Natural killer cell (primary cell): ENCODE measurements around the gene CHD6. TPM values are rescaled to one million over a fixed set of nuclear protein-coding genes. Genes with fewer than 3 reads are reported as not detected.

ENCODE experiments used
- ATAC-seq, 3 donors: fragments of 150-1000 bp in 2 of 3; fragments of 200-7000 bp in 1 of 3; cut with Tn5 transposase; 1 replicate in 1 of 3; 2 replicates in 2 of 3; pipeline ENCODE4 v1.10.0; 2021; ENCODE audit warnings: mild to moderate bottlenecking in 2 of 3, moderate library complexity in 2 of 3
- DNase-seq, 2 donors: peaks; one replicate each; pipeline versions ENCODE4 v3.0.0 to v3.0.0-alpha.2; 2013 to 2021; ENCODE audit warnings: mixed read lengths in 1 of 2
- H3K27ac ChIP-seq: one replicate; pipeline ENCODE4 v1.5.1; 2013; ENCODE audit warnings: mild to moderate bottlenecking, low read length
- H3K27me3 ChIP-seq: one replicate; pipeline ENCODE4 v1.6.1; 2013; ENCODE audit warnings: low read length; ENCODE audit not compliant: control insufficient read depth, insufficient read depth
- H3K36me3 ChIP-seq: one replicate; pipeline ENCODE4 v1.6.1; 2013; ENCODE audit warnings: low read length; ENCODE audit not compliant: control insufficient read depth, insufficient read depth
- H3K4me1 ChIP-seq: one replicate; pipeline ENCODE4 v1.6.1; 2013; ENCODE audit warnings: low read length; ENCODE audit not compliant: control insufficient read depth, insufficient read depth
- H3K4me3 ChIP-seq: one replicate; pipeline ENCODE4 v1.5.1; 2013; ENCODE audit warnings: low read length
- H3K9me3 ChIP-seq: one replicate; pipeline ENCODE4 v1.6.1; 2013; ENCODE audit warnings: low read length; ENCODE audit not compliant: control insufficient read depth, insufficient read depth
- H3K27ac Mint-ChIP-seq, 2 donors: one replicate each; pipeline ENCODE4 v1.8.0; 2022; ENCODE audit warnings: mild to moderate bottlenecking in 2 of 2, mixed read lengths in 2 of 2, moderate library complexity in 1 of 2
- H3K27me3 Mint-ChIP-seq, 2 donors: one replicate each; pipeline ENCODE4 v1.8.0; 2022; ENCODE audit warnings: low read depth in 2 of 2, mixed read lengths in 2 of 2
- H3K36me3 Mint-ChIP-seq: one replicate; pipeline ENCODE4 v1.8.0; 2022; ENCODE audit warnings: mixed read lengths
- H3K4me1 Mint-ChIP-seq, 2 donors: one replicate each; pipeline ENCODE4 v1.8.0; 2022; ENCODE audit warnings: mixed read lengths in 2 of 2
- H3K4me3 Mint-ChIP-seq: one replicate; pipeline ENCODE4 v1.8.0; 2022; ENCODE audit warnings: mild to moderate bottlenecking, moderate library complexity, mixed read lengths
- H3K9me3 Mint-ChIP-seq, 2 donors: one replicate each; pipeline ENCODE4 v1.8.0; 2022; ENCODE audit warnings: mixed read lengths in 2 of 2
- CTCF ChIP-seq: fragments of 200-600 bp; IDR thresholded peaks from one replicate; pipeline ENCODE4 v1.8.0; 2022; ENCODE audit warnings: antibody characterized with exemption
- WGBS: methylation state at CpG from one replicate; pipeline ENCODE4 v1.1.7; 2013; ENCODE audit warnings: missing lambda C conversion rate; ENCODE audit not compliant: insufficient coverage; 5-methylcytosine and 5-hydroxymethylcytosine counted together
- intact Hi-C: fragments of 100-400 bp; cut with micrococcal nuclease; formaldehyde crosslinking; loops from one replicate; pipeline ENCODE4 v1.14.2; 2022
- total RNA-seq, 4 donors: library from RNA; stranded (reverse); fragments of 120-200 nt in 1 of 4; gene quantifications; one replicate each; pipeline versions ENCODE4 v1.2.3 to v1.2.4, GENCODE V29; 2013 to 2022

Gene CHD6
- total RNA-seq, 3 donors from 2014 or later (not counting 1 experiment from before 2014, with no cell fraction given), result 82.8 to 96.6 (median 90.4) TPM

- intact Hi-C loops, result no loop called here
- ATAC-seq (no peak), DNase-seq (no peak)
- WGBS, result 78% methylated on average over 2 of the region's 6 CpGs
- Mint-ChIP-seq H3K4me3 (no peak overlapping the region), H3K4me1 (peaks cover 0 to 6% of the 10 kb centered on the region in 2 donors), H3K9me3 (no peaks in the 10 kb centered on the region), H3K27ac (no peak overlapping the region), H3K27me3 (no peaks in the 10 kb centered on the region), H3K36me3 (no peaks in the 10 kb centered on the region)
- no peaks in the 10 kb centered on the region for H3K9me3 ChIP-seq
- no peak for TF ChIP-seq CTCF
- H3K4me1 ChIP-seq, result no peaks in the 10 kb centered on the region
- no peak overlapping the region for H3K4me3 ChIP-seq
- no peaks in the 10 kb centered on the region for H3K27me3 ChIP-seq
- H3K27ac ChIP-seq, result no peak overlapping the region
- H3K36me3 ChIP-seq, result peaks cover 13% of the 10 kb centered on the region
These were observed 155.6 kb downstream of the CHD6 start for GRCh38 chr20:41462372-41463161.

GRCh38 chr20:41458761-41459160 lies 159.4 kb downstream of the CHD6 start:
- H3K4me3 ChIP-seq, result no peak overlapping the region
- H3K27ac Mint-ChIP-seq, result no peak overlapping the region
- H3K4me3 Mint-ChIP-seq, result no peak overlapping the region
- no peak overlapping the region for H3K27ac ChIP-seq
- 100% methylated on average over 2 of the region's 2 CpGs for WGBS
- H3K27me3 Mint-ChIP-seq, result no peaks in the 10 kb centered on the region
- peaks cover 0 to 6% of the 10 kb centered on the region in 2 donors for H3K4me1 Mint-ChIP-seq
- DNase-seq, result no peak
- no peak for TF ChIP-seq CTCF
- intact Hi-C loops, result no loop called here
- H3K4me1 ChIP-seq, result no peaks in the 10 kb centered on the region
- peaks cover 16% of the 10 kb centered on the region for H3K36me3 Mint-ChIP-seq
- no peaks in the 10 kb centered on the region for H3K27me3 ChIP-seq
- H3K9me3 ChIP-seq, result no peaks in the 10 kb centered on the region
- no peak for ATAC-seq
- no peaks in the 10 kb centered on the region for H3K9me3 Mint-ChIP-seq
- peaks cover 35% of the 10 kb centered on the region for H3K36me3 ChIP-seq

GRCh38 chr20:41457173-41457857 lies 160.9 kb downstream of the CHD6 start:
- H3K36me3 Mint-ChIP-seq, result peaks cover 29% of the 10 kb centered on the region
- intact Hi-C loops, result no loop called here

More at GRCh38 chr20:41457173-41457857, 160.9 kb downstream of the CHD6 start:
- peaks cover 44% of the 10 kb centered on the region for H3K36me3 ChIP-seq
- Mint-ChIP-seq H3K27ac (no peak overlapping the region), H3K4me3 (no peak overlapping the region), H3K9me3 (no peaks in the 10 kb centered on the region), H3K27me3 (no peaks in the 10 kb centered on the region), H3K4me1 (peaks cover 0 to 6% of the 10 kb centered on the region in 2 donors)
- no peak for TF ChIP-seq CTCF
- no peaks in the 10 kb centered on the region for H3K9me3 ChIP-seq
- H3K4me3 ChIP-seq, result no peak overlapping the region
- H3K27ac ChIP-seq, result no peak overlapping the region
- 98% methylated on average over 17 of the region's 17 CpGs for WGBS
- no peaks in the 10 kb centered on the region for H3K4me1 ChIP-seq
- H3K27me3 ChIP-seq, result no peaks in the 10 kb centered on the region
- no peak for ATAC-seq
- no peak for DNase-seq
